GM12872 (cell line): ENCODE measurements around the gene CABP2.

Source experiments
- CTCF ChIP-seq: IDR thresholded peaks from 3 replicates; pipeline ENCODE4 v1.5.1; 2011; ENCODE audit warnings: low read depth, mild to moderate bottlenecking, low read length, moderate library complexity; ENCODE audit not compliant: insufficient read depth

Gene CABP2

GRCh38 chr11:67504005-67504949 is 19.0 kb downstream of the CABP2 start:
- TF ChIP-seq CTCF = no peak

DNA sequence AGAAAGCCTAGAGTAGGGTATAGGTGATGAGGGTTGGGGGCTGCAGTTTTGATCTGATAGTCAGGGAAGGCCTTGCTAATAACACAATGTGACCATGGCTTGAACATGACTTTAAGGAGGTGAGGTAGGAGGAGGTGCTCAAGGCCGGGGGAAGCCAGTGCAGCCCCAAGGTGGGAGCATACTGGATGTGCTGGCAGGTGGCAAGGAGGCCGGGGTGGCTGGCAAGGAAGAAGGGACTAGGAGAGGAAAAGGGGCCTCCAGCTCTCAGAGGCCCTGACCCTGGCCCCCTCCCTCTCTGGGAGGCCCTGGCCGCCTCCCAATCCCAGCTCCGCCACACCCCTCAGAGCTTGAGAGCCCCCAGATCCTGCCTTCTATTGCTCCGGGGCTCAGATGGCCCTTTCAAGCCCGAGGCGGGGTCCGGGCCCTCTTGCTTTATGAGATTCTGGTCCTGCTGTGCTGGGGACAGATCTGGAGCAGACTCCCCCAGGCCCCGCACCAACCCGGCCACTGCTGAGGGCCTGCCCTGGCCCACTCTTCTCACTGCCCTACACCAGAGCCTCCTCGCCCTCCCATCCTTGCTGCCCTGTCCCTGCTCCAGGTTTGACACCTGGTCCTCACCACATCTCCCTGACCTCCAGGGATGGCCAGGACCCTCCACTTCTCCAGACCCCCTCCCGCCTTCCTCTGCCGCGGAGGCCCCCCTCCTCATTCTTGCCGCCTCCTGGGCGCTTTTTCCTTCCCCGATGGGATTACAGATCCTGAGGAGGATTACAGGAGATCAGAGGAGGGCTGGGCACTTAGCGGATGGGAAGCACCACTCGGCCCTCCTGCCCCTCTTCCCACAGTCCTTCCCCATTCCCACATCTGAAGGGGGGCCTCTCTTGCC is 19.9 kb downstream of the CABP2 start:
- no peak for TF ChIP-seq CTCF

GRCh38 chr11:67502328-67502979 is 20.8 kb downstream of the CABP2 start:
- TF ChIP-seq CTCF = no peak

DNA sequence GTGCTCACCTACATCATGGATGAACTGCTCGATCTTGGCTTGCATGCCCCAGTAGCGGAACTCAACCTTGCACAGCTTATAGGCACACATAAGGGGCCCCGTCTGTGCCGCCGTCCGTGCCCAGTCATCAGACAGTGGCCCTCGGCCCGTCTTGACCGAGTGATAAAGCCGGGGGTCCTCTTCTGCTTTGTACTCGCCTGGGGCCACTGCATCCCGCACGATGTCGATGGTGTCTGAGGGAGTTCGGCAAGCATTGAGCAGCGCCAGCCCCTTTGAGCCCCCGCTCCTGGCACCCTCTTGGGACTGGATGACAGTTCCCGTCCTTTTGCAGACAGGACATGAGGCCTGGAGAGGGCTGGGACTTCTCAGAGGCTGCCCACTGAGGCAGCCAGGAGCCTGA is 21.4 kb downstream of the CABP2 start:
- no peak for TF ChIP-seq CTCF

DNA sequence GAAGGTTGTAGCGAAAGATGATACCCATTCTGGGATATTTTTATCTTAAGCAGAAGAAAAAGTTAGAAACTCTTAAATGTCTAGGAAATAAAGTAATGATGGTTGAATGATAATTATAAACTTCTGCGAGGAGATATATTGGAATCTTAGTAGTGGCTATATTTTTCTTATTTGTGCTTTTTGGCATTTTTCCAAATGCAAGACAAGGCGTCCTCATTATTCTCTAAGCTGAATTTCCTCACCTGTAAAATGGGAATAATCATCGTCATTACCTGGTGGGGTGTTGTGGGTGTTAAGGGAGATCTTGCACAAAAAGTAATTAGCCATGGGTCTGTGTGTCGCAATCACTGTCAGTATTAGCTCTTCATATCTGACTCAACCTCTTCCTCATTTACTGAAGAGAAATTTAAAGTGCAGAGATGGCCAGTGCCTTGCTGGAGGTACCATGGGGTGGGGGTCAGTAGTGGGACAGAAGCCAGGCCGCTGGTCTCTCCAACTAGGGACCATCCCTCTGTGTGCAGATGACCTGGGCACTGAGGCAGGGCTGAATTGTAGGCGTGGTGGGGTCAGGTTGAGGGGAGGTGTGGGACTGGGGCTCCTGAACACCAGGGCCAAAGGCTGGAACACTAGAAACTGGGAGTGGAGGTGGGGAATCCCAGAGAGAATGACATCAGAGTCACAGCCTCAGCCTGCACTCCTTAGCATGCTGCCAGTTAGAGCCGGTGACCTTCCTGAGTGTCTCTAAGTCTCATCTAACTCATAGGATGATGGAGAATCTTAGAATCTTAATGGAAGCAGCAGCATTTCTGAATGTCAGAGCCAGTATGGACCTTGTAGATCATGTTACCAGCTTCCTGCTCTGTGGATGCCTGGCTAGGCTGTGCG is 22.2 kb downstream of the CABP2 start:
- TF ChIP-seq CTCF = no peak

GRCh38 chr11:67500484-67500821 is 22.8 kb downstream of the CABP2 start:
- TF ChIP-seq CTCF = no peak
